ENCODE measurements around the gene SLC25A38. TPM values are rescaled to one million over a fixed set of nuclear protein-coding genes. Genes with fewer than 3 reads are reported as not detected.
A peak's percentile ranks its signal among the peaks of the same experiment; 100 is the strongest.

SLC25A38 gene
- polyA plus RNA-seq, 1 donor (not counting 4 experiments of a cell fraction or from before 2014, with no cell fraction given) = 40.2 TPM

DNA sequence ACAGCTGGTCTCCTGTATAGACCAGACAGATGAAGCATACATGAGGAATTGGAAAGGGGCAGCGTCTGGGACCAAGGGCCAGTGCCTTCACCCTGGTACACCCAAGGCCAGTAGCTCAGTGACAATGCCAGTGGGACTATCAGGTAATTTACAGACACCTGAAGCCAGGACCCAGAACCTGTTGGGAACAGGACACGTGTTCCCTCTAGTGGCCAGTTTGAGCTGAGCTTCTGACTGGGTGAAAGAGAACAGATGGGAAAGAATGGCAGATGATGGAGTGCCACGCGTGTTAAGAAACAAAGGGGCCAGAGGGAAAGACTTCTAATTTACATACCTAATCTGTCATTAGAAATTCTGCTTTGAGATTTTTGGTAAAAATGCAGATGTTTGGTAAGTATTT is 5.1 kb upstream of the SLC25A38 start:
- H3K27me3 ChIP-seq (ENCODE audit: control insufficient read depth, extremely low read depth, insufficient read depth, low read length) = no peaks in the 10 kb centered on the region
- H3K27ac ChIP-seq (ENCODE audit: control insufficient read depth, insufficient read depth, low read length) = no peak overlapping the region
- no peaks in the 10 kb centered on the region for H3K9me1 ChIP-seq (ENCODE audit: control insufficient read depth, extremely low read depth, insufficient read depth, low read length)
- no peaks in the 10 kb centered on the region for H3K36me3 ChIP-seq (ENCODE audit: control insufficient read depth in 2 of 2, extremely low read depth in 1 of 2, insufficient read depth in 2 of 2, low read length in 2 of 2)
- no peak overlapping the region for H2AFZ ChIP-seq (ENCODE audit: control insufficient read depth, low read length)
- dilution Hi-C loops (cut with MboI; ENCODE audit: extremely low pct_ligation_motif_present, low sequenced_read_pairs) = no loop called here
- H3K79me2 ChIP-seq (ENCODE audit: control insufficient read depth, insufficient read depth, low read length) = no peaks in the 10 kb centered on the region
- H3K9ac ChIP-seq (ENCODE audit: control insufficient read depth, extremely low read depth, insufficient read depth, low read length) = no peak overlapping the region
- DNase-seq (ENCODE audit: low read depth, low spot score) = no peak
- no peak overlapping the region for H3K4me3 ChIP-seq (ENCODE audit: control insufficient read depth in 2 of 3, extremely low read depth in 1 of 3, insufficient read depth in 2 of 3, low read depth in 1 of 3, low read length in 3 of 3)
- no peaks in the 10 kb centered on the region for H4K20me1 ChIP-seq (ENCODE audit: control insufficient read depth, extremely low read depth, insufficient read depth, low read length)
- TF ChIP-seq, protein P1, sequence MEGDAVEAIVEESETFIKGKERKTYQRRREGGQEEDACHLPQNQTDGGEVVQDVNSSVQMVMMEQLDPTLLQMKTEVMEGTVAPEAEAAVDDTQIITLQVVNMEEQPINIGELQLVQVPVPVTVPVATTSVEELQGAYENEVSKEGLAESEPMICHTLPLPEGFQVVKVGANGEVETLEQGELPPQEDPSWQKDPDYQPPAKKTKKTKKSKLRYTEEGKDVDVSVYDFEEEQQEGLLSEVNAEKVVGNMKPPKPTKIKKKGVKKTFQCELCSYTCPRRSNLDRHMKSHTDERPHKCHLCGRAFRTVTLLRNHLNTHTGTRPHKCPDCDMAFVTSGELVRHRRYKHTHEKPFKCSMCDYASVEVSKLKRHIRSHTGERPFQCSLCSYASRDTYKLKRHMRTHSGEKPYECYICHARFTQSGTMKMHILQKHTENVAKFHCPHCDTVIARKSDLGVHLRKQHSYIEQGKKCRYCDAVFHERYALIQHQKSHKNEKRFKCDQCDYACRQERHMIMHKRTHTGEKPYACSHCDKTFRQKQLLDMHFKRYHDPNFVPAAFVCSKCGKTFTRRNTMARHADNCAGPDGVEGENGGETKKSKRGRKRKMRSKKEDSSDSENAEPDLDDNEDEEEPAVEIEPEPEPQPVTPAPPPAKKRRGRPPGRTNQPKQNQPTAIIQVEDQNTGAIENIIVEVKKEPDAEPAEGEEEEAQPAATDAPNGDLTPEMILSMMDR (optimal IDR thresholded peaks at IDR 0.05 in 1 of 3, IDR thresholded peaks at IDR 0.05 in 1 of 3, conservative IDR thresholded peaks at IDR 0.05 in 1 of 3; ENCODE audit: extremely low read depth in 1 of 3, insufficient read depth in 2 of 3, low read length in 3 of 3) = peak; percentile 84 to 94 (median 86)
- no peak for TF ChIP-seq EZH2 (IDR thresholded peaks at IDR 0.05; ENCODE audit: low read length)
- H3K4me1 ChIP-seq (ENCODE audit: control insufficient read depth, extremely low read depth, insufficient read depth, low read length) = peaks cover 6% of the 10 kb centered on the region
- FAIRE-seq = peak; percentile 51
- no peak overlapping the region for H3K4me2 ChIP-seq (ENCODE audit: control insufficient read depth, extremely low read depth, insufficient read depth, low read depth, low read length)
- no peaks in the 10 kb centered on the region for H3K9me3 ChIP-seq (ENCODE audit: control insufficient read depth, low read depth, low read length)

DNA sequence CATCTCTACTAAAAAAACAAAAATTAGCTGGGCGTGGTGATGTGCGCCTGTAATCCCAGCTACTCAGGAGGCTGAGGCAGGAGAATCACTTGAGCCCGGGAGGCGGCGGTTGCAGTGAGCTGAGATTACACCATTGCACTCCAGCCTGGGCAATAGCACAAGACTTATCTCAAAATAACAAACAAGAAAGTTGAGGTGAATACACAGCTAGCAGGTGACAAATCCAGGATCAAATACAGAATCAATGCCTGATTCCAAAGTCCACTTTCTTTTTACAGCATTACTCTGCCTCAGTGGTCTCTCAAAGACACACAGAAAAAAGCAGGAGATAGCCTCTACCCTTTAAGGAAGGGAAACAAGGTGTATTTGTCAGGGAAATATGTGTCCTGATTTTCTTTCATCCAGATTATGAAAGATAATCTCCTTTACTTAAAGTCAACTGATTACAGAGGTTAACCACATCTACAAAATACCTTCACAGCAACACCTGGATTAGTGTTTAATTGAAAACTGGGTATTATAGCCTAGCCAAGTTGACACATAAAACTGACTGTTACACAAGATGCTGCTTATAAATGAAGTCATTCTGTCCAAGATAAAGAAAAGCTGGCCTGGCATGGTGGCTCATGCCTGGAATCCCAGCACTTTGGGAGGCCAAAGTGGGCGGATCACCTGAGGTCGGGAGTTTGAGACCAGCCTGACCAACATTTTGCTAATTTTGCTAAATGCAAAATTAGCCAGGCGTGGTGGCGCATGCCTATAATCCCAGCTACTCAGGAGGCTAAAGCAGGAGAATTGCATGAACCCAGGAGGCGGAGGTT is 4.0 kb upstream of the SLC25A38 start:
- no peak overlapping the region for H3K4me2 ChIP-seq (ENCODE audit: control insufficient read depth, extremely low read depth, insufficient read depth, low read depth, low read length)
- H3K79me2 ChIP-seq (ENCODE audit: control insufficient read depth, insufficient read depth, low read length) = peaks cover 3% of the 10 kb centered on the region
- H3K4me1 ChIP-seq (ENCODE audit: control insufficient read depth, extremely low read depth, insufficient read depth, low read length) = peaks cover 4% of the 10 kb centered on the region
- dilution Hi-C loops (cut with MboI; ENCODE audit: extremely low pct_ligation_motif_present, low sequenced_read_pairs) = no loop called here
- TF ChIP-seq, protein P1 (optimal IDR thresholded peaks at IDR 0.05 in 1 of 3, IDR thresholded peaks at IDR 0.05 in 1 of 3, conservative IDR thresholded peaks at IDR 0.05 in 1 of 3; ENCODE audit: extremely low read depth in 1 of 3, insufficient read depth in 2 of 3, low read length in 3 of 3) = no peak
- no peak for TF ChIP-seq EZH2 (IDR thresholded peaks at IDR 0.05; ENCODE audit: low read length)
- H3K36me3 ChIP-seq (ENCODE audit: control insufficient read depth in 2 of 2, extremely low read depth in 1 of 2, insufficient read depth in 2 of 2, low read length in 2 of 2) = no peaks in the 10 kb centered on the region
- no peak overlapping the region for H2AFZ ChIP-seq (ENCODE audit: control insufficient read depth, low read length)
- no peaks in the 10 kb centered on the region for H3K9me3 ChIP-seq (ENCODE audit: control insufficient read depth, low read depth, low read length)
- no peak overlapping the region for H3K9ac ChIP-seq (ENCODE audit: control insufficient read depth, extremely low read depth, insufficient read depth, low read length)
- no peaks in the 10 kb centered on the region for H4K20me1 ChIP-seq (ENCODE audit: control insufficient read depth, extremely low read depth, insufficient read depth, low read length)
- no peaks in the 10 kb centered on the region for H3K27me3 ChIP-seq (ENCODE audit: control insufficient read depth, extremely low read depth, insufficient read depth, low read length)
- DNase-seq (ENCODE audit: low read depth, low spot score) (no peak), FAIRE-seq (no peak)
- no peak overlapping the region for H3K27ac ChIP-seq (ENCODE audit: control insufficient read depth, insufficient read depth, low read length)
- no peaks in the 10 kb centered on the region for H3K9me1 ChIP-seq (ENCODE audit: control insufficient read depth, extremely low read depth, insufficient read depth, low read length)
- H3K4me3 ChIP-seq (ENCODE audit: control insufficient read depth in 2 of 3, extremely low read depth in 1 of 3, insufficient read depth in 2 of 3, low read depth in 1 of 3, low read length in 3 of 3) = no peak overlapping the region
